Frontal cortex (tissue), 4 donors: ENCODE data around the gene VPS13D. TPM values are rescaled to one million over a fixed set of nuclear protein-coding genes. Genes with fewer than 3 reads are reported as not detected.
"Not testable (repeated sequence)": the region's sequence is repeated elsewhere in the genome, so short reads cannot be mapped to it uniquely, and the experiment has no call there.

ENCODE experiments used
- DNase-seq, 2 donors: peaks; one replicate each; pipeline ENCODE4 v3.0.0; 2012; ENCODE audit warnings: low spot score in 2 of 2
- FAIRE-seq: peaks from 2 replicates; lab custom pipeline; 2012; peaks lifted over from hg19 to GRCh38; lab: Jason Lieb, UNC
- total RNA-seq: library from RNA; depleted of rRNA; stranded (reverse); fragments of >200 nt; gene quantifications from one replicate; pipeline ENCODE4 v1.2.3, GENCODE V29; 2014
- donor health status: control.
- donor health status: control.
- donor health status: control.

VPS13D gene
- total RNA-seq, 1 donor from 2014 or later, result 34.6 TPM

DNA sequence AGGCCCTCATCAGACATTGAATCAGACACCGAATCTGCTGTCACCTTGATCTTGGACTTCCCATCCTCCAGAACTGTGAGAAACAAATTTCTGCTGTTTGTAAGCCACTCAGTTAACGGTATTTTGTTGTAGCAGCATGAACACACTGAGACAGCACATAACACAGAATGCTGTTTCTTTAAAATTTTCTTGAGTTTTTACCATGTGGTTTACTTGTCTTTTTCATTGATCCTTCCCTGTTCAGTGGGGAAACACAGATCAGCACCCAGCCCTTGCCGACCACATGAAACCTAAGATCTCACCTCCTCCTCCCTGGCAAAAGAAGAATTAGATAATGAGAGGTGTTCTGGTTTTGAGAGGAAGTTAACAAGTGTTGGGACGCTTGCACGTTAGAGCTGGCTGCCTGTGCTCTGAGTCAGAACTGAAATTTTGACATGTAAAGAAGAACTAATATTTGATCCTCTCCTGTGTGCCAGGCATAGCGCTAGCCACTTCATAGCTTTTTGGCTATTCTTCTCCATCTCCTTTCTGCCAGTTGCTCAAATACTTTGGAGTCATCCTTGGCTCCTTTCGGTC lies 208.6 kb downstream of the VPS13D start:
- no peak for DNase-seq
- no peak for FAIRE-seq

DNA sequence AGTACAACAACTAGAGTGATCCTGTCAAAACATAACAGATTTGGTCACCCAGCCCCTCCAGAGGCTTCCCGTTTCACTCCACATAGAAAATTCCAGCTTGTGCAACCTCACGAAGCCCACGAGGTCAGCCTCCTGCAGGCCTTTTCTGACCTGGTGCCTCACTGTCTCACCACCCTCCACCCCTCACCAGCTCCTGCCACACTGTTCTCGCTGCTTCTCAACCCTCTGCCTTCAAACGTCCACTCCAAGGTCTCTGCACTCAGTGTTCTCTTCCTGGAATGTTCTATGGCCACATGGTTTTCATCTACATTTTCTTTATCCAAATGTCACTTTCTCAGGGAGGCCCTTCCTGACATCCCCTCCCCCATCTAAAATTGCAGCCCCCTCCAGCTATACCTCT lies 209.2 kb downstream of the VPS13D start:
- DNase-seq (no peak), FAIRE-seq (no peak)

DNA sequence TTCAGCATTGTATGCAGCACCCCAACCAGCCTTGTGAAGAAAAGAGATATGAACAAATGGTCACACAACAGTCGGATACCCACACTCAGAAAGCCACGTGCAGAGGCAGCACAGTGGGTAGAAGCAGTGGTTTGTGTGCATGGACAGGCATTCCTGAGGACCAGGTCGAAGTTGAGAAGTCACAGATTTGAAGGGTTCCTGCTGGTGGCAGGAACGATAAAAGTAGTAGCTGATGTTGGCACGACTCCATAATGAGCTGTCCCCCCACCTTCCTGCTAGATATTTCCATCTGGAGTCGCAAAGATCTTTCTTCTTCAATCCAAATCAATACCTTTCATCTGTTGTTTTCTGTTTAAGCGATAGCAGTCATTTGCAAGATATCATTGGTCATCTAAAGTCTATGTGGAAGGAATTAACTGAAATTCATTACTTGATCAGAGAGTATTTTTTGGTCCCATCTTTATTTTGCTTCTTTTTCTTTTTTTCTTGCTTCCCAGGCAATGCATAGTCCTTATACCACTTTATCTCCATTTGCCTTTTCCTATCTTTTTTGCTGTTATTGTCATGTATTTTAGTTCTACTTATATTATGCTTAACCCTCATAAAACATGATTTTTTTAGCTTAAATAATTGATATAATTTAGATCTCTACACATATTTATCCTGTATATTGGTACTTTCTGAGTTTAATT lies 211.7 kb downstream of the VPS13D start:
- FAIRE-seq (no peak), DNase-seq (no peak)

DNA sequence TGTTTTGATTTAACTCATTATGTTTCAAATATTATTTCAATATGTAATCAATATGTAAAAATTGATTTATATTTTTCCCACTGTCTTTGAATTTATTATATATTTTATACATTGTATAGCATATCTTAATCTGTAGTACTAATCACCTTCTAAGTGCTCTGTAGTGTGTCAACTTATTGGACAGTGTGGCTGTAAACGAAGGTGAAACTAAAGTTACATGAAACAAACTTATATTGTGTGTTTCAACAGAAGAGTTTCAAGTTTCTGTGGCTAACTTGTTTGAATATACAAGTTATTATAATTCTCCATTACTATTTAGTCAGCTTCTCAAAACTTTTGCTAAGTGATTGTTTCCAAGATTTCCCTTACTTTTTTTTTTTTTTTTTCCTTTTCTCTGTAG lies 212.4 kb downstream of the VPS13D start:
- FAIRE-seq (no peak), DNase-seq (no peak)

DNA sequence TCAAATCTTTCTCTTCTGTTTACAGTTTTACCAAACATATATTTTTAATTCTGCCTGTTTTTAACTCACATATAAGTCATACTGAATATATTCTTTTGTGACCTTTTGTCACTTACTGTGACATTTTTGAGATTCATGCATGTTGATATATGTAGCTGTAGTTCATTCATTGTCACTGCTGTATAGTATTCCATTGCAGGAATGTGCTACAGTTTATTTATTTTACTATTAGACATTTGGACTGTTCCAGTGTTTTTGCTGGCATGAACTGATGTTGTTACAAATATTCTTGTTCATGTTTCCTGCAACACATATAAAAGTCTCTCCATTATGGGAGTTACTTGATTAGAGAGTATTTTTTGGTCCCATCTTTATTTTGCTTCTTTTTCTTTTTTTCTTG lies 213.3 kb downstream of the VPS13D start:
- FAIRE-seq, result no peak
- no peak for DNase-seq

DNA sequence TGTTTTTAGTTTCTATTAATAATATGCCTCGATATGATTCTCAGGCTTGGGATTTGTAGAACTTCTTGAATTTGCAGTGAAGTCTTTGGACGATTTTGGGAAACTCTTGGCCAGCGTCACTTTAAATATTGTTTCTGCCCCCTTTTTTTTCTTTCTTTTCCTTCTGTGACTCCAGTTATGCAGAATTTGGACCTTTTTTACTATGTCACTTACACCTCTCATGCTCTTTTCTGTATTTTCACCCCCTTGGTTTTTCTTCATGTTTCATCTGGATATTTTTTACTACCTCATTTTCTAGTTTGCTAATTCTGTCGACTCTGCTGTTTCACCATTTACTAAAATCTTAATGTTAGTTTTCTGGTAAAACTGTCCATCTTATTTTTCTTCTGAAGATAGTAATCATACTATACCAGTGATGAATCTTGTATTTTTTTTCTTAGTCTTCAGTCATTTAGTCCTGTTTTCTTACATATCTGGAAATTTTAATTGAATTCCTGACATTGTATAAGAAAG lies 214.6 kb downstream of the VPS13D start:
- DNase-seq (no peak), FAIRE-seq (no peak)

DNA sequence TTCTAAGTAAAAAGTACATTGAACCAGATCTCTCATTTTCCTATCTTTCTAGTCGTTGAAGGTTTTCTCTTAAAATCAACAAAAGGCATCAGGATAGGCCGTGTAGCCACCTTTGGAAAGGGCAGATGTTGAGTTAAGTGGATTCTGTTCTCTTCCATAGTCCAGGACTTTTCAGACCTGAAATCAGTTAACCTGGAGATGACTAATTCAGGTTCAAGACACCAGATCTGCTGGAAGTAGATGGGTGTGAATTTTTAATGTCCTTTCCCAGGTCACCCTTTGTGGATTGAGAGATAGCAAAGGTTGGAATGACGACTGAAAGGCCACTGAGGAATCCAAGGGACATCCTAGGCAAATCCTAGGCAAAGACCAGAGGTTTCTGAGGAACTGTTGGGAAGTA lies 215.4 kb downstream of the VPS13D start:
- FAIRE-seq (no peak), DNase-seq (no peak)

DNA sequence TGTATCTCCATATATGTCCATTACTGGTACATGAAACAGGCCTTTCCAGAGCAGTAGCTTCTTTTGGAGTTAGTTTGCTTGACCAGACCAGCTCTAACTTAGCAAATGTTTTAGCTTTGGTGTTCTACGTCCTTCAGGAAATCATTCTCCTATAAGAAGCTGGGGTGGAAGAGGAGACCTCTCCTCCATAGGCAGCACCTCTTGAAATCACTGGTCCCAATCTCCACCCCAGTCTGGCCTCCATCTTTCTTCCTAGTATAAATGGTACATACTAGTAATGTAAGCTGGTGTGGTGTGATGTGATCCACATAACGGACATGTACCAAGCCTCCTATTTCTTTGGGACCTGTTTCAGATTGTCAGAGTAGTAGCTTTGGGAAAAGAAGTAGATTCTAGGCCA lies 216.8 kb downstream of the VPS13D start:
- FAIRE-seq, result no peak
- DNase-seq, result no peak

DNA sequence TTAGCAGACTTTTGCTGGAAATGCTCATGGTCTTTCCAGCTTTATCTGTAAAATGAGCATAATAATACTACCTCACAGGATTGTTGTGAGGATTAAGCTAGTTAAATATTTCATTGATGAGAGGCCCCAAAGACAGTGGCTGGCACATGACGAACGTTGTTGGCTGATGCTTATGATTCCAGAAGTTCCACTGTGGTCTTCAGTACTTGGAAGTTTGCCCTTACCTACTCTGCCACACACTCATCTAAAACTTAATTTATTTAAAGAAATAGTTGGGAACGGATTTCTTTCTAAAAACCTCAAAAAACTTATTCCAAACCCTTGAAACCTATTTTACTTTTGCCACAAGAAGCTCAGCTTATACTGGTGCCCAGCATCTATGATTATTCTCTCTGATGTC lies 217.5 kb downstream of the VPS13D start:
- DNase-seq (no peak), FAIRE-seq (no peak)

DNA sequence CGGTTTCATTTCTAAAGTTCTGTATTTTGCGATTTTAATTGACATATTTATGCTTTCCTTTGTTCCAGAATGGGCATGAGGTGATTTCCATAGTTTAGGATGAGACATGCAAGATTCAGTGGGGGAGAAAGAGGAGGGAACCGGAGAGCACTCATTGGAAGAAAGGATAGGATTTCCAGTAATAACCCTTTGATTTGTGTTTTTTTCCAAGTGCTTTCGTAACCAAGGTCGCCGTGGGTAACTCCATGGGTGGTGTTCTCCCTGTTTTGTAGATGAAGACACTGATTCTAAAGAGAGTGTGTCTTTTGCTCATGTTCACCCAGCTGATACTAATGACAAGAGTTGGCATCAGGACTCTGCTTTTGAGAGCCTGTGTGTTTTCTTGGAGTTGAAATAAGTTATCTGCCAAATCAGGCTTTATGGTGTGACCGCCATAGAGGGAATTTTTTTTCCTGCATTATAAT lies 218.1 kb downstream of the VPS13D start:
- FAIRE-seq, result no peak

DNA sequence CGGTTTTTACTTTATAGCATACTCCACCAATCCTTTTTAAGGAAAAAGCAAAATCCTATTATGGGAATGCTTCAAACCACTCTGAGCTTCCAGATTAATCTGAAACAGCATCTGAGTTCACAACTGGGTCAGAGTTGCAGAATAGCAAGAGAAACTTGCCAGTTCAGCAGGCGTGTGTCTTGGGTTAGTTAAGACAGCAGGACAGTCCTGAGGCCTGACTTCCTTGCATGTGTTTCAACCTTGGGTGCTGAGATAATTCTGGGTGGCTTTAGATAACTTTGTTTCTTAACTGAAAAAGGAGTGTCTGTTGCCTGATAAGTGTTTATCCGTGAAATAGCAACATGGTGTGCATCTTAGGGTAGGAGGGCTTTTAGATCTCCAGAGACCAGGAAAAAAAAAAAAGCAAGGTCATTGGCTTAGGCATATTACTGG lies 218.9 kb downstream of the VPS13D start:
- DNase-seq (no peak), FAIRE-seq (no peak)

More for the DNA sequence above, 218.1 kb downstream of the VPS13D start:
- no peak for DNase-seq

DNA sequence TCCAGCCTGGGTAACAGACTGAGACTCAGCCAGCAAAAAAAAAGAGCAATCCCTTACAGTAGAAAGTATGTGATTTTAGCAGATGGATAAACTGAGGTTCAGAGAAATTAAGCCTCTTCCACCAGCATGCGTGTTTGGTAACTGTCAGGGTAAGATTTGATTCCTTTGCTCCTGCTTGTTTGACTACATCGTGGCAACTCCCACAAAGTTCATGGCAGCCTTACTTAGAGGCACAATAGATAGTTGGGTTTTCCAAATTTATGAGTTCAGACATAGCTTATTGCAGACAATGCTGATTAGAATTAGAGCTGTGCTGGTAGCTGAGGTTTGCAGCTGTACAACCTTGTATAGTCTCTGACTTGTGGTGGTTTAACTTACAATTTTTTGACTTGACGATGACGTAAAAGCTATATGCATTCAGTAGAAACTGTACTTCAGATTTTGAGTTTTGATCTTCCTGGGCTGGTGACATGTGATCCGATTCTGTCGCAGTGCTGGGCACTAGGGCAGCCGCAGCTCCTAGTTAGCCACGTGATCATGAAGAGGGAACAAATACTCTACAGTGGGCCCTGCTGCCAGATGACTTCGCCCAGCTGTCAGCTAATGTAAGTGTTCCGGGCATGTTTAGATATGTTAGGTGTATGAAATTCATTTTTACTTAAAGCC lies 220.4 kb downstream of the VPS13D start:
- DNase-seq, result peak in 1 of 2 donors; percentile 19
- FAIRE-seq, result no peak

DNA sequence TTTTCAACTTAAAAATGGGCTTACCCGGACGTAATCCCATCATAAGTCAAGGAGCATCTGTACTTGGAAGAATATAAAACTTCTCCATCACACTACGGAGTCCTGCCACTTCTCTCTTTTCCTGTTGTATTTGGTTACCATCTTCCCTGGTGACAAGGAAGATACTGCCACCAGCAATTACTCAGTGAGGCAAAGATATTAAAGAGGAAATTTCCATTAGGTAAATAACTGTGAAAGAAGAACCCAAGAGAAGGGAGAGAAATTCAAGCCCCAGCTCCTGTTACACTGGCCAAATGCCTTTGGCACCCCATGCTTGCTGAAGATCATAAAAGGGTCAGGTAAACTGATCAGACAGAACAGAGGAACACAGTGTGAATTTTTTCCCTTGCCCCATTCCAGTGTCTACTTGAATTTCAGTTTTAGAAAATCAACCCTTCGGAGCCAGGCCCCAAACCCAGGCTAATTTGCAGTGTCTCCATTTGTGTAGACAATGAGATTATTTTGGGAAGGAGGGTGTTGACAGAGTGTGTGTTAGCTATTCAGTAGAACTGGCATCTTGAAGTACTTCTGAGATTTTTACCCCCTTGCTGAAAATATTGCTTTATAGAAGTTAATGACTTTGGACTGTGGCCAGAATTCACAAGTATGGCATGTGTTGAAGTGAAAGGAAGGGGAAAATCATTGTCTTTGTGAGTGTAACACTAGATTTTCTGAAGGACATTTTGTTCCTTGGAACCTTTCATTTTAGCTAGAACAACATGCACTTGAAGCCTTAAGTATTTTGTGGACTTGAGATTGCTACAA lies 221.1 kb downstream of the VPS13D start:
- DNase-seq, result no peak
- no peak for FAIRE-seq

DNA sequence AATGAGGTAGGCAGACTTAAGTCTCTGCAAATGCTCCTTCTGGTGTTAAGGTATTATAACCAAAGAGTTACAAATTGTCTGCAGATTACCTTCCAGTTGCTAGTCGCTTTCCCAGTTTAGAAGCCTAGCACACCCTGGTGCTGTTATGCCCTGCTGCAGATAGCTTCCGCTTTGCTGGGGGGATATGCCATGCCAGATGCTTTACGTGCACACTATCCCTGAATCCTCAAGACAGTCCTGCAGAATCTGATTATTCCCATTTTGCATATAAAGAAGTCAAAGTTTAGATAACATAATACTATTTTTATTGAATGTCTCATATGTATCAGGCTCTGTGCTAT lies 221.7 kb downstream of the VPS13D start:
- no peak for FAIRE-seq
- DNase-seq, result no peak

DNA sequence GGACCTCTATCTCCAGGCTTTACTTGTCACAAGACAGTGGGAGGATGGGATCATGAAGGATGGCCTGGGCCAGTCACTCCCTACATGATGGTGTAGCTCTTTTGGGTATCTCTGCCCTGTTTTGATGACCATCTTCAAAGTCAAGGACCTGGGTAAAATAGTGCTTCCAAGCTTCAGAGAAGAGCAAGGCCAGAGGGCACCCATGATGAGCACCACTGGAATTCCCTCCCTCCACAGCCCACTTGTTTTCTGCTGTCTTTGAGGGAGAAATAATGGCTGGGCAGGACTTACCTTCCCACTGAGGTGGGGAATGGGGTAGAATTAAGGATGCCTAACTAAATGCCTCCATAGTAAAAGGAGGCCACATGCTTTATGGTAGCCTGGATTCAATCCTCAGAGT lies 222.4 kb downstream of the VPS13D start:
- no peak for FAIRE-seq
- no peak for DNase-seq

DNA sequence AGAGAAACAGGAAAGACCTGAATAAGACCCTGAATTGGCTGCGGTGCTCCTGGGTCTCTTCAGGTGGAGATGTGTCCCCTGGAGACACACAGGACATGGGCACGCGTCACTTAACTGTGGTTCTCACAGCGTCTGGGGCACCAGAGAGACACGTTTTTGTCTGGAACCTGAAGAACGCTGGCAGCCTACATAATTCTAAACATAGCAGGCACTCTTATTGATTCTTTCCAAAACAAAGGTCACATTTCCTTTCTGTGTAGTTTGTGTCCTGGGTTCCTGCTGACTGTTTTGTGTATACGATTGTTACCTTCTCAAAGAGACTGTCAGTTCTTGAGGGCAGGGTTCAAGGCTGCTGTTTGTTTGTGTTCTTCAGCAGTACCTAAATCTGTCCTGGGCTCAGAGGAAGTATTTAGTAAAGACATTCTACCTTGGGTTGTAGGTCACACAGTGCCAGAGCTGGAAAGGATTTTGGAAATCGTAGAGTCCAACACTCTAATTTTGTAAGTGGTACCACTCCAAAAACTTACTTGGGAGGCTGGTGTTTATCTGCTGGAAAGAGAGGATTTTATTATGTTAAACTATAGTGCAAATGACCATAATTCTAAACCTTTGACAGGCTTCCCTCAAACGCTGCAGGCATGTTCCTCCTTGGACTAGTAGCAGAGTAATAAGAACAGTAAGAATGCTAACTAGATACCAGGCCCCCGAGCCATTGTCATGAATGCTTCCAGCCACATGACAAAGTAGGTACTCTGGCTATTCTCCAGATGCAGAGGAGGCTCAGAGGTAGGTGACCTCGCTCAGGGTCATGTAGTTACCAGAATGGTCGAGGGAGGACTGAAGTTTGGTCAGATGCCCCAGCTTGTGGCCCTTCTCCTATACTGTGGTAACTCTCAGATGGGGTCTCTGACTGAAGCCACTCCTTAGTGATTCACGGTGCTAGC lies 223.8 kb downstream of the VPS13D start:
- FAIRE-seq, result no peak

DNA sequence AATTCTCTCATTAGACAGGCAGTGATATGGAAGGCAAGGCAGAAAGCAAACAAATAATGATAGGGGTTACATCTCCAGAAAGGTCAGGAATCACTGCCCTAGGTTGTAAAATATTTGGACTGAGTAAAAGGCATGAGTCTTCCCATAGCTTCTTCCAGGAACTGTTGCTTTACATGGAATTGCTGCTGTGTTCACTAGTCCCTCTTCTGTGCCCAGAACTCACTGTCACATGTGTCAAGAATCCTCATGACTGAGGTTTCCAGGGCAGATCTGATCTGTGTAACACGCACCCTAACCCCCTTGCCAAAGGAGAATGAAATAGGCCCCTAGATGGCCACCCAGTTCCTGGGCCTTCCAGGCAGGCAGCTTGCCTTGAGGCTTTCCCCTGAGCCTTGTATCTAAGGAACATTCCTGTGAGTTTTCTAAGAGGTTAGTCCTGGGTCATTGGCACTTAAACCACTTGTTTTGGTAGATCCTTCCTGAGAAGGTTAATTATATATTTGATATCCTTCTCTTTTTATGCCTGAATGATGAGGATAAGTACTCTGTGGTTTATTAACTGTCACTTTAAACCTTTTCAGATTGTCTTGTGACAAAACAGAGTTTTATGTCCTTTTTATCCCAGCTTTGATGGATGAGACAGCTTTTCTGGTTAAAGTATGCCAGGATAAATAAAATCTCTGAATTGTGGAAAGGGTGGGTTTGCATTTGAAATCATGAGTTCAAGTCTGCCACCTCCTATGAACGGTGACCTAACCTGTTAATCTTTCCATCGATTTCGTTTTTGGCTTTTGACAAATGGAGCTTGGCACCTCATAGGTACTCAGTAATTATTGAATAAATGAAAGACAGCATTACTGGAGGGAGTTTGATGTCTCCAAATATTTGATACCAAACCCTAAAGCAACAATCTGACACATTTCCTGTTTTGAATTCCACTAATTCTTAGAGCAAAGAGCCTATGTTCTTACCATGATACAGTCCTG lies 224.9 kb downstream of the VPS13D start:
- DNase-seq (no peak), FAIRE-seq (no peak)

More for the DNA sequence above, 223.8 kb downstream of the VPS13D start:
- no peak for DNase-seq

DNA sequence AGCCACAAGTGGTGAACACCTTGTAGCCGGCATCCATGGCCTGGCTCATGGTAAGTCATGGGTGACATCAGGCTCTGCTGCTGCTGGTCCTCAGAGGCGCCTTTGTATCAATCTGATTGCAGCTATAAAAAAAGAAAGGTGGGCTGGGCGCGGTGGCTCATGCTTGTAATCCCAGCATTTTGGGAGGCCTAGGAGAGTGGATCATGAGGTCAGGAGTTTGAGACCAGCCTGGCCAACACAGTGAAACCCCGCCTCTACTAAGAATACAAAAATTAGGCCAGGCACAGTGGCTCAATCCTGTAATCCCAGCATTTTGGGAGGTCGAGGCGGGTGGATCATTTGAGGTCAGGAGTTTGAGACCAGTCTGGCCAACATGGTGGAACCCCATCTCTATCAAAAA lies 226.3 kb downstream of the VPS13D start:
- DNase-seq, FAIRE-seq: not testable (repeated sequence)
